ENCODE results near the gene AQP7.

- TF ChIP-seq CTCF (IDR thresholded peaks at IDR 0.05; ENCODE audit: insufficient read depth, low read length, poor library complexity, severe bottlenecking): no peak
- no peak for TF ChIP-seq EZH2phosphoT487 (conservative IDR thresholded peaks at IDR 0.05; ENCODE audit: low read length)
These were observed 29.1 kb upstream of the AQP7 start for GRCh38 chr9:33431420-33431819.

Measured in SU-DHL-6 (cell line).